K562 (cell line): ENCODE data around the gene C6orf15. TPM values are rescaled to one million over a fixed set of nuclear protein-coding genes. Genes with fewer than 3 reads are reported as not detected.

ENCODE experiments used
- ARNT ChIP-seq, 2 experiments: fragments of 450-650 bp; IDR thresholded peaks; 2 replicates each; pipeline ENCODE4 v1.6.1; 2016; ENCODE audit warnings: mild to moderate bottlenecking in 1 of 2
- ASH1L ChIP-seq: fragments of 450-650 bp; IDR thresholded peaks from 2 replicates; pipeline ENCODE4 v1.6.1; 2018; ENCODE audit warnings: borderline replicate concordance, mild to moderate bottlenecking, low read depth; ENCODE audit not compliant: partially characterized antibody
- ATF7 ChIP-seq: fragments of 450-650 bp; IDR thresholded peaks from 2 replicates; pipeline ENCODE4 v1.7.1; 2014; ENCODE audit warnings: mild to moderate bottlenecking, moderate library complexity
- BDP1 ChIP-seq: IDR thresholded peaks from 3 replicates; pipeline ENCODE4 v1.6.1; 2011; ENCODE audit not compliant: insufficient read length, insufficient read depth
- BHLHE40 ChIP-seq: IDR thresholded peaks from 2 replicates; pipeline ENCODE4 v1.6.1; 2011; ENCODE audit warnings: low read length, improper control_type of control experiment
- DIDO1 ChIP-seq: fragments of 450-650 bp; IDR thresholded peaks from 2 replicates; pipeline ENCODE4 v1.6.1; 2016; ENCODE audit warnings: low read depth, missing biosample characterization, missing genetic modification characterization
- FOXJ2 ChIP-seq: fragments of 200-800 bp; sonication (Bioruptor generic); IDR thresholded peaks from 2 replicates; pipeline ENCODE4 v1.6.1; 2016; ENCODE audit warnings: missing genetic modification characterization, missing compliant biosample characterization
- HINFP ChIP-seq: fragments of 450-650 bp; conservative IDR thresholded peaks from 2 replicates; pipeline ENCODE4 v1.6.1; 2016; ENCODE audit warnings: missing genetic modification characterization, low read depth, mild to moderate bottlenecking, control low read depth, missing compliant biosample characterization
- HMGXB4 ChIP-seq: sonication (generic); formaldehyde crosslinking; IDR thresholded peaks from 2 replicates; pipeline ENCODE4 v1.8.1; 2023; ENCODE audit warnings: mild to moderate bottlenecking, missing genetic modification reagents
- KLF1 ChIP-seq: fragments of 450-650 bp; IDR thresholded peaks from 2 replicates; pipeline ENCODE4 v1.6.1; 2016; ENCODE audit warnings: missing genetic modification characterization, missing compliant biosample characterization
- LARP7 ChIP-seq: fragments of 450-650 bp; IDR thresholded peaks from 2 replicates; pipeline ENCODE4 v1.6.1; 2016
- MEF2A ChIP-seq: IDR thresholded peaks from 2 replicates; pipeline ENCODE4 v1.6.1; 2011; ENCODE audit warnings: low read depth, mild to moderate bottlenecking, low read length, moderate library complexity; ENCODE audit not compliant: control insufficient read depth
- PKNOX1 ChIP-seq: fragments of 450-650 bp; IDR thresholded peaks from 2 replicates; pipeline ENCODE4 v1.6.1; 2016
- POU5F1 ChIP-seq: fragments of 150-350 bp; IDR thresholded peaks from 2 replicates; pipeline ENCODE4 v1.6.1; 2014; ENCODE audit warnings: borderline replicate concordance, low read length, low read depth, mild to moderate bottlenecking; ENCODE audit not compliant: partially characterized antibody
- STAT6 ChIP-seq: sonication (generic); formaldehyde crosslinking; IDR thresholded peaks from 2 replicates; pipeline ENCODE4 v1.8.1; 2023; ENCODE audit warnings: mild to moderate bottlenecking, missing genetic modification reagents
- TAF7 ChIP-seq: fragments of 450-650 bp; IDR thresholded peaks from 2 replicates; pipeline ENCODE4 v1.6.1; 2016; ENCODE audit warnings: missing genetic modification characterization, missing compliant biosample characterization
- TBP ChIP-seq: optimal IDR thresholded peaks from 2 replicates; pipeline ENCODE3; 2011; ENCODE audit warnings: low read depth, low read length, improper control_type of control experiment
- ZNF121 ChIP-seq: sonication (generic); formaldehyde crosslinking; conservative IDR thresholded peaks from 2 replicates; pipeline ENCODE4 v1.8.0; 2022; ENCODE audit warnings: missing genetic modification reagents
- ZNF444 ChIP-seq: fragments of 250-450 bp; sonication (Bioruptor Pico); IDR thresholded peaks from 2 replicates; pipeline ENCODE4 v1.4.0; 2020; ENCODE audit warnings: mild to moderate bottlenecking, moderate library complexity
- polyA plus RNA-seq, 8 experiments: library from polyadenylated mRNA; depleted of rRNA in 4 of 8; stranded (reverse) in 5 of 8; unstranded in 3 of 8; fragments of >200 nt; fragmentation: Nextera tagmentation in 2 of 8; fragmentation: Illumina TruSeq in 1 of 8; extraction: Ambion mirVana in 2 of 8; extraction: Trizol in 1 of 8; gene quantifications; 2 replicates each; pipeline versions ENCODE4 v1.2.1 to v1.2.3, GENCODE V29; 2011 to 2014; ENCODE audit warnings: inconsistent platforms in 1 of 8, missing spikeins in 1 of 8
- total RNA-seq, 7 experiments: library from RNA; depleted of rRNA in 6 of 7; stranded (reverse); fragments of >200 nt in 6 of 7; fragmentation: Illumina TruSeq in 2 of 7; extraction: Trizol in 2 of 7; gene quantifications; 2 replicates each; pipeline versions ENCODE4 v1.2.1 to v1.2.3, GENCODE V29; 2011 to 2021; ENCODE audit warnings: low replicate concordance in 1 of 7
- TF ChIP-seq, protein P1 (sequence below): sonication (generic); formaldehyde crosslinking; IDR thresholded peaks from 2 replicates; pipeline ENCODE4 v1.8.1; 2022; ENCODE audit warnings: missing genetic modification reagents

C6orf15 gene
- total and polyA plus RNA-seq, 9 of the 15 experiments (the other 6 are each of a cell fraction or from before 2014, with no cell fraction given): not detected

GRCh38 chr6:31158140-31158862, 45.9 kb upstream of the C6orf15 start, which contains the start of gene TCF19 (continued):
- no peak; the same call in 1 of the 2 replicates for TF ChIP-seq STAT6 (CRISPR knock-in tag)
- peak; percentile 21 for TF ChIP-seq POU5F1
- TF ChIP-seq TBP: peak; percentile 48
- peak; percentile 19; the same call in 1 of the 2 replicates for TF ChIP-seq DIDO1 (tag)
- TF ChIP-seq BDP1: no peak
- TF ChIP-seq FOXJ2 (tag): no peak
- TF ChIP-seq ZNF121 (CRISPR knock-in tag): no peak
- no peak for TF ChIP-seq ARNT (IDR thresholded peaks at IDR 0.05)
- TF ChIP-seq HMGXB4 (CRISPR knock-in tag): no peak
- no peak for TF ChIP-seq HINFP (tag)
- TF ChIP-seq KLF1 (tag): no peak
- 0 out of 2 replicates have a peak, but pooled peaks have one; percentile 53 for TF ChIP-seq TAF7 (tag)
- TF ChIP-seq ASH1L: peak; percentile 98
- TF ChIP-seq PKNOX1: peak; percentile 66
- TF ChIP-seq, protein P1, sequence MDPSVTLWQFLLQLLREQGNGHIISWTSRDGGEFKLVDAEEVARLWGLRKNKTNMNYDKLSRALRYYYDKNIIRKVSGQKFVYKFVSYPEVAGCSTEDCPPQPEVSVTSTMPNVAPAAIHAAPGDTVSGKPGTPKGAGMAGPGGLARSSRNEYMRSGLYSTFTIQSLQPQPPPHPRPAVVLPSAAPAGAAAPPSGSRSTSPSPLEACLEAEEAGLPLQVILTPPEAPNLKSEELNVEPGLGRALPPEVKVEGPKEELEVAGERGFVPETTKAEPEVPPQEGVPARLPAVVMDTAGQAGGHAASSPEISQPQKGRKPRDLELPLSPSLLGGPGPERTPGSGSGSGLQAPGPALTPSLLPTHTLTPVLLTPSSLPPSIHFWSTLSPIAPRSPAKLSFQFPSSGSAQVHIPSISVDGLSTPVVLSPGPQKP (CRISPR knock-in tag): no peak
- TF ChIP-seq LARP7: 0 out of 2 replicates have a peak, but pooled peaks have one; percentile 12
- TF ChIP-seq MEF2A: no peak
- TF ChIP-seq ATF7: peak; percentile 88
- TF ChIP-seq BHLHE40: peak; percentile 91
- TF ChIP-seq ZNF444: no peak
